ENCODE results near the gene PRKCE. TPM values are rescaled to one million over a fixed set of nuclear protein-coding genes. Genes with fewer than 3 reads are reported as not detected.

The PRKCE gene
- total RNA-seq, 1 donor from 2014 or later = 11.7 TPM

DNA sequence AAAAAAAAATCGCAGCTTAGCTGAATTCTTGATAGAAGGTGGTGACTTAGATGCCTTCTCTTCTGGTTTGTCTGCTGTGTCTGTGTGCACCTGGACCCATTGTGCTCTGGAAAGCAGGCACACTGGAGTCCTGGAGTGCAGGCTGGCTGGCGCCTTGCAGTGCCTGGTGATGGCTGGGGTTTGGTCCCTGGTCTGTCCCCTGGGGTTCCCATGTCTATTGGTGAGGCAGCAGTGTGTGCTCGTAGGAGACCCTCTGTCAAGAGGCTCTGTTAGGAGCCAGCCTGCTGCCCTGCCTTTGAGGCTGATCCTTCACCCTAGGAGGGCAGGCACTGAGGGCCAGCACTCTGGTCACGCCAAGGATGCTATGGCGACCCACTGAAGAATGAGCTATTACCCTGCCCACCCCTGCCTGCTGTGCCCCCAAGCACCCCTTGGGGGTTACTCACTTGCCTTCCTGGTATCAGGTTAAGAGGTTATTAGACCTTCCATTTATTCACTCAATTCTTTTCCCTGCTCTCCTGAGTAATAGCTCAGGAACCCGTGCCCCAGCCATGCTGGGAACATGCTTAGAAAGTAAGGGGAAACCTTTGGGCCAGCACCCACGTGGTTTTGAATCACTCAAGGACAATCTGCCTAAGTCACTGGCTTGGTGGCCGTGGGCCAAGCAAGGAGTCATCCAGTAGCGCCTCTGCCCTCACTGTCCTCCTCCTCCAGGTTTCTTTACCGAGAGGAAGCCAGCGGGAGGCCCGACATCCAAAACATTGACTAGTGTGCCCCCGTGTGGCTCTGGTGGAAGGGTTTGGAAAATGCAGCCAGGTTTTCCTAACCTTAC lies 284.5 kb downstream of the PRKCE start:
- Mint-ChIP-seq H3K9me3 (no peaks in the 10 kb centered on the region), H3K27me3 (ENCODE audit: insufficient read depth) (no peaks in the 10 kb centered on the region), H3K4me1 (ENCODE audit: low read depth) (peaks cover 4% of the 10 kb centered on the region), H3K4me3 (no peak overlapping the region), H3K27ac (no peak overlapping the region), H3K36me3 (ENCODE audit: low read depth) (no peaks in the 10 kb centered on the region)
- DNase-seq (ENCODE audit: low spot score) = peak; percentile 34
- intact Hi-C loops (cut with micrococcal nuclease) = loop anchor here (1.0 to 5.0 kb wide), 3 partner anchors 94 to 293 kb away; no protein-coding TSS in a partner anchor

DNA sequence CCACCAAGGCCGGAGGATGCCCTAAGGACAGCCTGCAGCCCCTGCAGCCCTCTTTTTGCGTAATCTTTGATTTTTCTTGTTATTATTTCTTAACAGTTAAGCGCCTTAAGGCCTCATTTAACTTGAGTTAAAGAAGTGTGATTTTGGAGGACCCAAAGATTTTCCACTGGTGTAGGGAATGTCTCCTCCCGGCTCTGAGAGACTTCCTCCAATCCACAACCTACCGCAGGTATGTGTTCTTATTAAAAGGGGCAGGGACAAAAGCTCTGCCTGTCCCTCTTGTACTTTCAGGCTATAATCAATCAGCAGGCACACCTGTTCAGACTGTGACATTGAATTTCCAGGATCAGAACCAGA lies 285.1 kb downstream of the PRKCE start:
- Mint-ChIP-seq H3K27me3 (ENCODE audit: insufficient read depth) (no peaks in the 10 kb centered on the region), H3K4me3 (no peak overlapping the region), H3K27ac (no peak overlapping the region), H3K36me3 (ENCODE audit: low read depth) (no peaks in the 10 kb centered on the region), H3K9me3 (no peaks in the 10 kb centered on the region), H3K4me1 (ENCODE audit: low read depth) (peaks cover 4% of the 10 kb centered on the region)
- no peak for DNase-seq (ENCODE audit: low spot score)
- intact Hi-C loops (cut with micrococcal nuclease) = loop anchor here (1.0 to 5.0 kb wide), 3 partner anchors 94 to 293 kb away; no protein-coding TSS in a partner anchor

DNA sequence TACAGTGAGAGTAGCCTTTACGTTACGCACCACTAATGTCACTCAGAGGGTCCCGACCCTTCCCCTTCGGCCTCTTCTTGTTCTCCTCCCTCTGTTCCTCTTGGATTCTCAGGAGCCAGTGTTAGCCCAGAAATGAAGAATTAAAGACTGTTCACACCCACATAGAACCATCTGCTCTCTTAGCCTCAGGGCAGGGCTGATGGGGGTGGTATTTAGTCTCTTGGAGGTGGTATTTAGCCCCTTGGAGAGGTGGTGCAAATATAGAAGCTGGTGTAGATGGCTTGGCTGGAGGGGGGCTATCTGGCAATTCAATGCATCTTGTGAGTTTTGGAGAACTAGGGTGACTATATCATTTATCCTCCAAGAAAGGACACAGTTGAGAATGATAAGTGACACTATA lies 286.5 kb downstream of the PRKCE start:
- Mint-ChIP-seq H3K4me3 (no peak overlapping the region), H3K27me3 (ENCODE audit: insufficient read depth) (no peaks in the 10 kb centered on the region), H3K27ac (no peak overlapping the region), H3K4me1 (ENCODE audit: low read depth) (peaks cover 4% of the 10 kb centered on the region), H3K9me3 (no peaks in the 10 kb centered on the region), H3K36me3 (ENCODE audit: low read depth) (no peaks in the 10 kb centered on the region)
- intact Hi-C loops (cut with micrococcal nuclease) = loop anchor here (5.0 kb wide), 1 partner anchor 96 kb away; no protein-coding TSS in a partner anchor
- DNase-seq (ENCODE audit: low spot score) = no peak

DNA sequence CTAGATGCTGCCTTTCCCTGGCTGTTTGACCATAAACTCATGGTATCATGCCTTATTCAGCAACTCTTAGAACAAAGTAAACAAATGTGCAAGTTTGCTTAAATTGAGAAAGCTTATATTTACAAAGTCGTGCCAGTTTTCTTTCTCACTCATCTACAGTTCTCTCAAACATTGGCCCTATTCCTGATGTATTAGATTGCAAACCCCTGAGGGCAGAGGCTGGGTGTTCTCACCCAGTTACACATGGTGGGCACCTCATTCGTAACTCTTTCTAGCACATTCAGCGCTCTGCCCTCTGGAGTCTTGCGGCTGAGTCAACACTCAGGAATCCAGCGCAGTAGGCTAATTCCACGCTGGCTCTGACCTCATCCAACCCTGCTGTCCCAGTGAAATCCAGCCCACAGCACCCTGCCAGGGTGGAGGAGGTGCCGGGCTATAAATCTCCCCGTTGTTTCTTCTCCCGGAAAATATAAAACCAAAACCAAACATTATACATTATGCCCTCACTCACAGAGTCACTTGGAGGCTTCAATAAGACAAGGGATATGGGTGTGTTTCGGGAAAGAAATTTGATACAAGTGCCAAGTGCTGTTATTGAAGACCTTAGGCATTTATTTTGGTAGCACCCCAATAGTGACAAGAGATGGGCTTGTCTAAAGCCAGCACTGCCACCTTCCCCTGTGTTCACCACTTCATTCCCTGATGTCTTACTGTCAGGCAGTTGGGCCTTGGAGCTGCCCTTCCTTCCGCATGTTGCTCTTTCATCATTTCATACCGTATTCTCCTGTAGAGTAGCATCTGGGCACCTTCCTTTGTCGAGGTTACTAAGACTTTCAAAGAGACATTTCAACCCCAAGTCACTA lies 287.4 kb downstream of the PRKCE start:
- DNase-seq (ENCODE audit: low spot score) = no peak
- Mint-ChIP-seq H3K9me3 (no peaks in the 10 kb centered on the region), H3K27ac (no peak overlapping the region), H3K36me3 (ENCODE audit: low read depth) (no peaks in the 10 kb centered on the region), H3K4me3 (no peak overlapping the region), H3K4me1 (ENCODE audit: low read depth) (peaks cover 4% of the 10 kb centered on the region), H3K27me3 (ENCODE audit: insufficient read depth) (no peaks in the 10 kb centered on the region)
- intact Hi-C loops (cut with micrococcal nuclease) = loop anchor here (5.0 kb wide), 1 partner anchor 97 kb away; no protein-coding TSS in a partner anchor

DNA sequence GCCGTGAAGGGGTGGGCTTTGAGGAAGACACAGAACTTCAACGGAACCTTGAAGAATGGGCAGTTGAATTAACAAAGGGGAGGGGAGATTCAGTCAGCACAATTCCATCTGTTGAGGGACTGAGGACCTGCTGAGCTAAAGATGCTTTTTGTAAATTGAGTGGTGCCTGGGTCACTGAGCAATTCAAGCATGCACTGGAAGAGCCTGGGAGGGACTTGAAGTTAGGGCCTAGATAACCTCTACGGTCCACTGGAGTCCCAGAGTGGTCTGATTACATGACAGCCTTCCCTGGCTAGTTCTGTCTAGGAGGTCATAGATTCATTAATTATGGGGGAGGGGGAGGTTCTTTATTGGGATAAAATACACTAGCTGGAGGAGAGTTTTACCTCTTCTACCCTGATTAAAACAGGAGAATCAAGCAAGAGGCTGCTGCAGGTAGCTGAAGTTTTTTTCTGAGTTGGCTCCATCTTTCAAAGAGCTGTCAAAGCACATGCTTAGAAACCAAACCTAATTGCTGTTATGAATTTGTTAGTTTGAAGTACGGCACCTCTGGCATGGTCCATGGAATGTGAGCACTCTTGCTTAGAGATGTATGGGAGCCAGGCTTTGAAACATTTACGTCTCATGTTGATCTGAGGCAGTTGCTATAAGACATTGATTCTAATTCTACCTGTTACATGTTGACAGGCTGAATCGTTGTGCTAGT lies 290.2 kb downstream of the PRKCE start:
- H3K4me3 Mint-ChIP-seq = no peak overlapping the region
- DNase-seq (ENCODE audit: low spot score) = no peak
- no peaks in the 10 kb centered on the region for H3K4me1 Mint-ChIP-seq (ENCODE audit: low read depth)
- H3K36me3 Mint-ChIP-seq (ENCODE audit: low read depth) = no peaks in the 10 kb centered on the region
- intact Hi-C loops (cut with micrococcal nuclease) = no loop called here
- H3K27ac Mint-ChIP-seq = no peak overlapping the region
- no peaks in the 10 kb centered on the region for H3K27me3 Mint-ChIP-seq (ENCODE audit: insufficient read depth)
- H3K9me3 Mint-ChIP-seq = no peaks in the 10 kb centered on the region

DNA sequence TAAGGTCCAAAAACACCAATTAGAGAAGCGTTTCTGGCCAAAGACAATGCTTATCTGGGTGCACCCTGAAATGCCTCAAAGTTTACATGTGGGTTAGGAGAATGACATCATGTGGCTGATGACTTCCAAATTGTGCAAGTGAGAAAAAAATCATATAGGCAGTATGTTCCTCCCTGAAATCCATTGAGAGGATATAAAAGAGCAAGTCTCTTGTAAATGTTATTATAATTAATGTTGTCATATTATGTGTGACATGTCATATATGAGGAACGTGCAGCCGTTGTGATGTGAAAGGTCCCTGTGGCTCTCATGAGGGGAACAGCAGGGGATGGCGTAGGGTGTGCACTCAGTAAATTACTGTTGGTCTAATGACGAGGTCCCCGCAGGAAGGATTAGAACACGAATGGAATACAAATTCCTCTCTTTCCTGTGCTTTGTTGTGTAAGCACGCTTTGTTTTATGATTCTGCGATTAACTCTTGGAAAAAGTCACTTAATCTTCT lies 290.8 kb downstream of the PRKCE start:
- no peak overlapping the region for H3K4me3 Mint-ChIP-seq
- DNase-seq (ENCODE audit: low spot score) = no peak

DNA sequence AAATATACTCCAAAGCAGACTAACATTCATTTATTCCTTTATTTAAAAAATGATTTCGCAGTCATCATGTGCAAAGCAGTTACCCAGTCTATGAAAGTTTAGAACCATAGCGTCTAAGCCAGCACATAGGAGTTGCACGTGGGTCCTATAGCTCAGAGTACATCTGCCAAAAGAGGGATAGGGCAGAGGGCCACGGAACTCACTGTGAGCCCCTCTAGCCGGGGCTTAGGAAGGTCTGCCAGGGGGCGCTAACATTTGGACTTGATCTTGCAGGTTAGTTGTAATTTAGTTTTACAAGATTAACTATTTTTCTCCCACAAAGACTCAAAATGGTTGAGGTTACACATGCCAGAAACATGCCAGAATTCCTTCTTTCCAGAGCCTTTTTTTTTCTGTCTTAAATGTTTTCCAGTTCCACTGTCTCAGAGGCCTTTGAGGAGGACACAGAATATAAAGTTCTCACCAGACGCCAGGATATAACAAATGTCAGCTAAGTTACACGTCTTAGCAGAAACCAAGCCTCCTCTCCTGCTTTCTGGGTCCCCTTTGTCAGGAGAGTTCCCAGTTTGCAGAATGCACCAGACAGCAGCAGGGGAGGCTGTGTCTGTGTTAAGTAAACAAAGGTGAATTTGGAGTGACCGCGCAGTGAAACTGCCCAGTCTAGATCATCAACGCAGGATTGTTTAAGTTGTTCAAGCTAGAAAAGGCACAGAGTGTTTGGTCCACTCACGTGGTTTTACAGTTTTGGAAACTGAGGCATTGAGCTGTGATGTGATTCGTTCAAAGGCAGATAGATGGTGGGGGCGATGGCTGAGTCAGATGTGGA lies 292.0 kb downstream of the PRKCE start:
- H3K27me3 Mint-ChIP-seq (ENCODE audit: insufficient read depth) = no peaks in the 10 kb centered on the region
- intact Hi-C loops (cut with micrococcal nuclease) = no loop called here
- H3K36me3 Mint-ChIP-seq (ENCODE audit: low read depth) = no peaks in the 10 kb centered on the region
- no peak for DNase-seq (ENCODE audit: low spot score)
- H3K27ac Mint-ChIP-seq = no peak overlapping the region
- no peak overlapping the region for H3K4me3 Mint-ChIP-seq
- H3K9me3 Mint-ChIP-seq = no peaks in the 10 kb centered on the region
- H3K4me1 Mint-ChIP-seq (ENCODE audit: low read depth) = no peaks in the 10 kb centered on the region

More for the DNA sequence above, 290.8 kb downstream of the PRKCE start:
- no peaks in the 10 kb centered on the region for H3K27me3 Mint-ChIP-seq (ENCODE audit: insufficient read depth)
- H3K9me3 Mint-ChIP-seq = no peaks in the 10 kb centered on the region
- H3K27ac Mint-ChIP-seq = no peak overlapping the region
- intact Hi-C loops (cut with micrococcal nuclease) = no loop called here
- H3K36me3 Mint-ChIP-seq (ENCODE audit: low read depth) = no peaks in the 10 kb centered on the region
- no peaks in the 10 kb centered on the region for H3K4me1 Mint-ChIP-seq (ENCODE audit: low read depth)

DNA sequence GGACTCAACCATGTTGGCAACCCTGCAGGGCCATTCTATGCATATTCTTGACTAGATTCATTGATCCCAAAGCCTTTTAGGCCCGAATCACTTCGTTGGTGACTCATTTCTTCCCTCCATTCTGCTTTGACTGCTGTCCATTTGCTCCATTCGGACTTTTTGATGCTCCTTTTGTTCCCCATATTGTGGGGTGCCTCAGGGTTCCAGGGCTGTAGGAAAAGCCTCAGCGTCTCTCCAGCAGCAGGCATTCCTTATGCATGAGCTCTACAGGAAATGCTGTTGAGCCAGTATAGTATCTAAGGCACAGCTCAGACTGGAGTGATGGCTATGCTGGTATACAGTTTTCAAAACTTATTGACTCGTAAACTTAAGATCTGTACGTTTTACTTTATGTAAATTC lies 292.6 kb downstream of the PRKCE start:
- no peak for DNase-seq (ENCODE audit: low spot score)
- Mint-ChIP-seq H3K4me1 (ENCODE audit: low read depth) (no peaks in the 10 kb centered on the region), H3K27me3 (ENCODE audit: insufficient read depth) (peaks cover 3% of the 10 kb centered on the region), H3K27ac (no peak overlapping the region), H3K36me3 (ENCODE audit: low read depth) (no peaks in the 10 kb centered on the region), H3K4me3 (no peak overlapping the region), H3K9me3 (no peaks in the 10 kb centered on the region)
- intact Hi-C loops (cut with micrococcal nuclease) = no loop called here

DNA sequence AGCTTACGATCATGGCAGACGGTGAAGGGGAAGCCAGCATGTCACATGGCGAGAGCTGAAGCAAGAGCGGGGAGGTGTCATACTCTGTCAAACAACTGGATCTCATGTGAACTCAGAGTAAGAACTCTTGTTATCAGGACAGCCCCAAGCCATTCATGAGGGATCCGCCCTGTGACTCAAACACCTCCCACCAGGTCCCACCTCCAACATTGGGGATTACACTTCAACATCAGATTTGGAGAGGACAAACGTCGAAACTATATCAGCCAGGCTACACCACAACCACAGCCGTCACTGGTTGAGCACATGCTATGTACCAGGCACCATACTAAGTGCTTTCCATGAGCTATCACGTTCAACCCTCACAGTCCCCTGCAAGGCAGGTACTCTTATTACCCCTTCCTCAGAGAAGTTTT lies 293.8 kb downstream of the PRKCE start:
- Mint-ChIP-seq H3K27me3 (ENCODE audit: insufficient read depth) (peaks cover 7% of the 10 kb centered on the region), H3K4me3 (no peak overlapping the region), H3K4me1 (ENCODE audit: low read depth) (no peaks in the 10 kb centered on the region), H3K36me3 (ENCODE audit: low read depth) (no peaks in the 10 kb centered on the region), H3K27ac (no peak overlapping the region), H3K9me3 (no peaks in the 10 kb centered on the region)
- intact Hi-C loops (cut with micrococcal nuclease) = no loop called here
- no peak for DNase-seq (ENCODE audit: low spot score)

DNA sequence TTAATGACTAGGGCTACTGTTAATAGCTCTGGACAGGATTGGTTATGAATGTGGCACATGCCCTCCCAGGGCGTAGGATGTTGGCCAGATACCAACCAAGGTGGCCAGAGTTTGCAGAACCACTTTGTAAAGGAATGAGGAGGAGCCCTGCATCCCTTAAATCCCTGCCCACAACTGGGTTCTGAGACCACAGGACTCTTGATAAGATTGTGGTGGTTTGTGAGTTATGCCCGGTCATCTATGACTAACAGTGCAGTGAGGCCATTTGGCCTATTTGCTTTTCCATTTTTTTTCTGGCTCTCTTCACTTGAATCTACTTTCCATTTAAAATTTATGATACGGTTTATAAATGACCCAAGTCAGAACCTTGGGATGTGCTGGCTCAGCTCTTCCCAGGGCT lies 294.5 kb downstream of the PRKCE start:
- H3K36me3 Mint-ChIP-seq (ENCODE audit: low read depth) = no peaks in the 10 kb centered on the region
- intact Hi-C loops (cut with micrococcal nuclease) = no loop called here
- no peak for DNase-seq (ENCODE audit: low spot score)
- no peak overlapping the region for H3K4me3 Mint-ChIP-seq
- H3K27me3 Mint-ChIP-seq (ENCODE audit: insufficient read depth) = peaks cover 7% of the 10 kb centered on the region
- H3K4me1 Mint-ChIP-seq (ENCODE audit: low read depth) = no peaks in the 10 kb centered on the region
- no peak overlapping the region for H3K27ac Mint-ChIP-seq
- H3K9me3 Mint-ChIP-seq = no peaks in the 10 kb centered on the region

DNA sequence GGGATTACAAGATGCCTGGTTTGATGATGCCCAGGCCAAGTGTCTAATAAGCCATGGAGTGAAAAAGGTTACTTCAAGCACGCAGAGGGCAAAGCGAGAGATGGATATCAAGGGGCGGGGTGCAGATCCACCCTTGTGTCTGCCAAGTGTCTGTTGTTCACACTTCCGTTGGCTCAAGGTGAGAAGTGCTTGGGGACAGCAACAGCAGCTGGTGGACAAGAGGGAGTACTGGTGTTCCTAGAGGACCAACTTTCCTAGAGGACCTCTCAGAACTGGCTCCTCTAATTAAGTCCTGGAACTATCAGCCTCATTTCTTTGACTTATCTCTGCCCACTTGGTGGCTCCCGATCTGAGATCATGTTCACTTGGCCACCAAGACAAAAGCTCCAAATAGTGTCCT lies 299.1 kb downstream of the PRKCE start:
- Mint-ChIP-seq H3K36me3 (ENCODE audit: low read depth) (no peaks in the 10 kb centered on the region), H3K27me3 (ENCODE audit: insufficient read depth) (peaks cover 15% of the 10 kb centered on the region), H3K27ac (no peak overlapping the region), H3K9me3 (no peaks in the 10 kb centered on the region), H3K4me3 (no peak overlapping the region), H3K4me1 (ENCODE audit: low read depth) (no peaks in the 10 kb centered on the region)
- DNase-seq (ENCODE audit: low spot score) = no peak
- intact Hi-C loops (cut with micrococcal nuclease) = no loop called here

All from activated T-helper 1 cell treated with anti-CD3 and anti-CD28 coated beads, Interleukin-12 subunit alpha, Interleukin-12 subunit beta, Interleukin-2, Interleukin-4 antibody, amounts not matched to agents 30 ng/mL and 10 ng/mL and 1 ng/mL, durations not matched to agents 14 hours and 24 hours and 36 hours (primary cell).